Endodermal cell (in vitro differentiated cells): ENCODE measurements around the gene OTOGL. TPM values are rescaled to one million over a fixed set of nuclear protein-coding genes. Genes with fewer than 3 reads are reported as not detected.

Experiments used
- DNase-seq: peaks from one replicate; pipeline ENCODE4 v3.0.0-alpha.2; 2017
- H3K27ac ChIP-seq: 2 replicates; pipeline ENCODE4 v1.5.1; 2013; ENCODE audit warnings: mild to moderate bottlenecking, low read depth, low read length, moderate library complexity
- H3K27me3 ChIP-seq: 2 replicates; pipeline ENCODE4 v1.6.1; 2013; ENCODE audit warnings: mild to moderate bottlenecking, low read length, moderate library complexity; ENCODE audit not compliant: insufficient read depth, control insufficient read depth, poor library complexity, severe bottlenecking
- H3K36me3 ChIP-seq: 2 replicates; pipeline ENCODE4 v1.7.0; 2013; ENCODE audit warnings: mild to moderate bottlenecking, low read length, moderate library complexity; ENCODE audit not compliant: control insufficient read depth, insufficient read depth
- H3K4me1 ChIP-seq: one replicate; pipeline ENCODE4 v1.7.0; 2013; ENCODE audit warnings: low read length; ENCODE audit not compliant: control insufficient read depth, insufficient read depth
- H3K4me3 ChIP-seq: 2 replicates; pipeline ENCODE4 v1.5.1; 2013; ENCODE audit warnings: mild to moderate bottlenecking, low read length, moderate library complexity
- H3K9ac ChIP-seq: 2 replicates; pipeline ENCODE4 v1.6.1; 2013; ENCODE audit warnings: mild to moderate bottlenecking, low read length, moderate library complexity; ENCODE audit not compliant: poor library complexity, severe bottlenecking; ENCODE audit errors: extremely low read depth
- H3K9me3 ChIP-seq: 2 replicates; pipeline ENCODE4 v1.6.1; 2013; ENCODE audit warnings: mild to moderate bottlenecking, low read length, moderate library complexity; ENCODE audit not compliant: control insufficient read depth
- H3K27ac Mint-ChIP-seq: 2 replicates; pipeline ENCODE4 v1.8.0; 2020; ENCODE audit warnings: mixed read lengths
- H3K27me3 Mint-ChIP-seq: 2 replicates; pipeline ENCODE4 v1.8.0; 2021; ENCODE audit warnings: mild to moderate bottlenecking, mixed read lengths; ENCODE audit not compliant: insufficient read depth
- H3K36me3 Mint-ChIP-seq: 2 replicates; pipeline ENCODE4 v1.8.0; 2020; ENCODE audit warnings: low read depth, mixed read lengths
- H3K4me1 Mint-ChIP-seq: 2 replicates; pipeline ENCODE4 v1.8.0; 2020; ENCODE audit warnings: mixed read lengths
- H3K4me3 Mint-ChIP-seq: 2 replicates; pipeline ENCODE4 v1.8.0; 2020; ENCODE audit warnings: mild to moderate bottlenecking, moderate library complexity, mixed read lengths
- H3K9me3 Mint-ChIP-seq: 2 replicates; pipeline ENCODE4 v1.8.0; 2020; ENCODE audit warnings: mild to moderate bottlenecking, mixed read lengths
- CTCF ChIP-seq: fragments of 200-600 bp; sonication (generic); conservative IDR thresholded peaks from 2 replicates; pipeline ENCODE4 v1.5.0; 2021; ENCODE audit warnings: antibody characterized with exemption, mild to moderate bottlenecking
- WGBS, 2 experiments: methylation state at CpG; one replicate each; pipeline versions ENCODE4 v1.1.5 to v1.1.7; 2013; ENCODE audit warnings: missing lambda C conversion rate in 2 of 2, mixed read lengths in 1 of 2; ENCODE audit not compliant: insufficient coverage in 1 of 2, insufficient read length in 1 of 2; 5-methylcytosine and 5-hydroxymethylcytosine counted together
- total RNA-seq, 2 donors: library from RNA; stranded (reverse); fragmentation: NEBNext Ultra II Directional in 1 of 2; extraction: Animal tissue kit (Norgen Biotek cat#: 25700) in 1 of 2; gene quantifications; 2 replicates in 1 of 2; 3 replicates in 1 of 2; pipeline ENCODE4 v1.2.1, GENCODE V29; 2021

OTOGL gene
- total RNA-seq, 2 donors from 2014 or later: 2.4 to 11.4 TPM

DNA sequence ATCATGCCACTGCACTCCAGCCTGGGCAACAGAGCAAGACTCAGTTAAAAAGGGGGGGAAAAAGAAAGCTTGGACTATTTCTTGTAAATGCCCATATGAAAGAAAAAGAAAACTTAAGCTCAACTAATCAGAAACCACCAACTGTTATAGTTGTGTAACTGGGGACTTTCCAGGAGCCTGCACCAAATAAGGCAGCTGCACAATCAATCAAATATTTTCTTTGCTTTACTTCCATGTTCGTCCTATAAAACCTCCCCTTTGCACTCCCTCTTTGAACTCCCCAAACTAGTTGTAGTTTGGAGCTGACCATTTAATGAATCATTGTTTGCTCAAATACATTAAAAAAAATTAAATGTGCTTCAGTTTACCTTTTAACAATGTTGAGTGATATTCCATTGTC, 54.9 kb downstream of the OTOGL start:
- Mint-ChIP-seq H3K9me3 (peaks cover 6% of the 10 kb centered on the region), H3K27ac (no peak overlapping the region), H3K4me3 (no peak overlapping the region), H3K27me3 (no peaks in the 10 kb centered on the region), H3K36me3 (no peaks in the 10 kb centered on the region), H3K4me1 (no peaks in the 10 kb centered on the region)
- Histone ChIP-seq H3K9ac (no peak overlapping the region), H3K27me3 (no peaks in the 10 kb centered on the region), H3K36me3 (no peaks in the 10 kb centered on the region), H3K4me3 (no peak overlapping the region), H3K27ac (no peak overlapping the region), H3K4me1 (no peaks in the 10 kb centered on the region), H3K9me3 (no peaks in the 10 kb centered on the region)
- DNase-seq: no peak
- 71 to 100% methylated on average over 1 of the region's 1 CpG for WGBS, 2 experiments
- no peak for TF ChIP-seq CTCF

GRCh38 chr12:80156306-80156705, 57.0 kb downstream of the OTOGL start:
- Histone ChIP-seq H3K4me3 (no peak overlapping the region), H3K4me1 (no peaks in the 10 kb centered on the region), H3K27ac (no peak overlapping the region), H3K27me3 (no peaks in the 10 kb centered on the region), H3K9ac (no peak overlapping the region), H3K36me3 (no peaks in the 10 kb centered on the region), H3K9me3 (no peaks in the 10 kb centered on the region)
- TF ChIP-seq CTCF: no peak
- Mint-ChIP-seq H3K27ac (no peak overlapping the region), H3K4me3 (no peak overlapping the region), H3K4me1 (no peaks in the 10 kb centered on the region), H3K9me3 (no peaks in the 10 kb centered on the region), H3K27me3 (no peaks in the 10 kb centered on the region), H3K36me3 (no peaks in the 10 kb centered on the region)
- no peak for DNase-seq
- WGBS, 2 experiments: 91% methylated on average over 4 to 5 of the region's 5 CpGs

DNA sequence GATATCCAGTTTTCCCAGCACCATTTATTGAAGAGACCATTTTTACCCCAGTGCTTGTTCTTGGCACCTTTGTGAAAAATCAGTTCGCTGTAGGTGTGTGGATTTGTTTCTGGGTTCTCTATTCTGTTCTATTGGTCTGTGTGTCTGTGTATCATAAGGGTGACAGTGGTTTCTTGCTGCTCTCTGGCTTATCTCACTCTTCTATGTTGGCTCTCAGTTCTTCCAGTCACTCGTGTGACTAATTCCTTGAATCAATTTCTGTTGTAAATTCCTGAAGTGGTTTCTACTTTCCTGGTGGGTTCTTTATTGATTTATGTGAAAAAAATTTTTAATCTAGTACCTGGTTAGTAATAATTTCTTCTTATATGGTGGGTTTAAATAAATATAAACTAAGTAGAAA, 58.3 kb downstream of the OTOGL start:
- Histone ChIP-seq H3K4me3 (no peak overlapping the region), H3K9ac (no peak overlapping the region), H3K4me1 (no peaks in the 10 kb centered on the region), H3K36me3 (no peaks in the 10 kb centered on the region), H3K27me3 (no peaks in the 10 kb centered on the region), H3K27ac (no peak overlapping the region), H3K9me3 (no peaks in the 10 kb centered on the region)
- no peak for DNase-seq
- WGBS, 2 experiments: 93% methylated on average over 2 of the region's 2 CpGs; no CpG with 5 or more reads in 1 of the 2 experiments
- Mint-ChIP-seq H3K27ac (no peak overlapping the region), H3K9me3 (no peaks in the 10 kb centered on the region), H3K4me1 (no peaks in the 10 kb centered on the region), H3K36me3 (no peaks in the 10 kb centered on the region), H3K27me3 (no peaks in the 10 kb centered on the region), H3K4me3 (no peak overlapping the region)
- TF ChIP-seq CTCF: no peak
